ENCODE data around the gene TWNK.

TWNK gene

DNA sequence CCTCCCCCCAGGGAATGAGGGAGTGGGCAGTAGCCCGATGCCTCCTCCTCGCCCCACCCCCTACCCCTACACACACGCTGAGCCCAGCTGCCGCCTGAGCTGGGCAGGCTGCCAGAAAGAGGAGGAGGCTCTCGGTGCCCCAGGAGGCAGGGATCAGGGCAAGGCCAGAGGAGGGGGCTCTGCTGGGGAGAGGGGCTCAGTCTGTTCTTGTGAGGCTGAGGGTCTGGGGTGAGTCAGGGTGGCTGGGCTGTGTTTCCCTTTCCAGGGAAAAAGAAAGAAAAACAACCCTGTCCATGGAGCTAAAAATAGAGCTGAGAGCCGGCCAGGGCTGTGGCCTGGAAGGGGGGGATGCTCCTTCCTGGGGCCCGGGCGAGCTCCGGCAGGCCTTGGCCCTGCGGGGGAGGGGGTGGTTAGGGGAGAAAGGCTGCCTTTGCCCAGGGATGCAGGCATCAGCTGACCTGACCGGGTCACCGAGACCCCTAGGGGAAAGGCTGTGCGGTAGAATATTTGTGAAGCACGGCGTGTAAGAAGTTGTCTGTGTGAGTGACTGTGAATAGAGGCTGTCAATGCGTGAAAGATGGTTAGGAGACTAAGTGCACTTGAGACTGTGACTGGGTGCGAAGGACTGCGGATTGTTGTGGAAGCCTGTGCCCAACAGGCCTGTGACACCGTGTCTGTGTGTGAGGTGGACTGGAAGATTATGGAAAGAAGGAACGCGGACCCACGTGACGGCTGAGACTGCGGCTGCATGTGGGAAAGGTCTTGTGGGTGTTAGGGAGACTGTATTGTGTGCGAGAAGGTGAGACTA, 11.0 kb downstream of the TWNK start:
- H3K4me3 ChIP-seq: peak overlapping the region; percentile 73 to 79
- H3K4me1 ChIP-seq: peaks cover 0 to 45% (median 37%) of the 10 kb centered on the region in 4 donors
- peaks cover 9 to 17% (median 10%) of the 10 kb centered on the region in 3 donors for H3K36me3 ChIP-seq
- H3K9me3 ChIP-seq: no peaks in the 10 kb centered on the region
- H3K27me3 ChIP-seq: no peaks in the 10 kb centered on the region
- peak; percentile 88 to 94 for DNase-seq
- TF ChIP-seq, protein P1, sequence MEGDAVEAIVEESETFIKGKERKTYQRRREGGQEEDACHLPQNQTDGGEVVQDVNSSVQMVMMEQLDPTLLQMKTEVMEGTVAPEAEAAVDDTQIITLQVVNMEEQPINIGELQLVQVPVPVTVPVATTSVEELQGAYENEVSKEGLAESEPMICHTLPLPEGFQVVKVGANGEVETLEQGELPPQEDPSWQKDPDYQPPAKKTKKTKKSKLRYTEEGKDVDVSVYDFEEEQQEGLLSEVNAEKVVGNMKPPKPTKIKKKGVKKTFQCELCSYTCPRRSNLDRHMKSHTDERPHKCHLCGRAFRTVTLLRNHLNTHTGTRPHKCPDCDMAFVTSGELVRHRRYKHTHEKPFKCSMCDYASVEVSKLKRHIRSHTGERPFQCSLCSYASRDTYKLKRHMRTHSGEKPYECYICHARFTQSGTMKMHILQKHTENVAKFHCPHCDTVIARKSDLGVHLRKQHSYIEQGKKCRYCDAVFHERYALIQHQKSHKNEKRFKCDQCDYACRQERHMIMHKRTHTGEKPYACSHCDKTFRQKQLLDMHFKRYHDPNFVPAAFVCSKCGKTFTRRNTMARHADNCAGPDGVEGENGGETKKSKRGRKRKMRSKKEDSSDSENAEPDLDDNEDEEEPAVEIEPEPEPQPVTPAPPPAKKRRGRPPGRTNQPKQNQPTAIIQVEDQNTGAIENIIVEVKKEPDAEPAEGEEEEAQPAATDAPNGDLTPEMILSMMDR (IDR thresholded peaks at IDR 0.05): no peak
- peak overlapping the region; percentile 99 to 100 for H3K27ac ChIP-seq
- intact Hi-C loops (cut with DNase I; ENCODE audit: low total_unique reads): no loop called here

DNA sequence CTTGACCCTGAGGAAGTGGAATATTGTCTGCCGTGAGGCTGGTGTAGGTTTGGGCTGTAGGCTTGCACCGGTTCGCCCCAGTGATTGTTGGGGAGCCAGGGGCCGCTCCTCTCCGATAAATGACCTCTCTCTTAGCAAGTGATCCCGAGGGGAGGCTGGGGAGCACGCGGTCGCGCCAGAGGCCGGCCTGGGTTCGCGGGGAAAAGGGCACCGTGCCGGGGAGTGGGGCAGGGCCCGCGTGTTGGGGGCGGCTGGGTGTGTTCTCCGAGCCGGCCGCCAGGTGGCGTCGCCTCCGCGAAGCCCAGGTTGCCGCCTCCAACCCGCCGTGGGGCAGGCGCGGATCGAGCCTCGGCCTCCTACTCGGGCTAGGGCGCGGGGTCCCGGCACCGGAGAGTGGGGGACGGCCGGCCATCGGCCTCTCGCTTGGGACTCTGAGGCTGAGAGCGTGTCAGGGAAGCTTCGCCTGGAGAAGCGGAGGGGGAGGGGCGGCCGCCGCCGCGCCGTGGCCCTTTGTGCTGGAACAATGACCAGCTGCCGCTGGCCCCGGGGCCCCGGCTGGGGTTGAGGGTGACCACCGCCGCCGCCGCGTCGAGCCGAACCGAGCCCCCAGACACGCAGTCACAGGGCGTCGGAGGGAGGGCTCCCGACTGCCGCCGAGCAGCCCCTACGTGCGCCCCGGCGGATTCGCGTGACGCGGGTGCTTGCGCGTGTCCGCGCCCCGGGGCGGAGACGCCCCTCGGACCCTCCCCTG, 11.8 kb downstream of the TWNK start:
- Histone ChIP-seq H3K4me3 (peak overlapping the region; percentile 73 to 79), H3K36me3 (peaks cover 14 to 18% (median 17%) of the 10 kb centered on the region in 3 donors), H3K27ac (peak overlapping the region; percentile 99 to 100), H3K27me3 (no peaks in the 10 kb centered on the region), H3K4me1 (peaks cover 0 to 53% (median 42%) of the 10 kb centered on the region in 4 donors), H3K9me3 (no peaks in the 10 kb centered on the region)
- intact Hi-C loops (cut with DNase I; ENCODE audit: low total_unique reads): no loop called here
- DNase-seq: peak; percentile 78 to 91
- TF ChIP-seq, protein P1 (IDR thresholded peaks at IDR 0.05): peak; percentile 95 to 99

DNA sequence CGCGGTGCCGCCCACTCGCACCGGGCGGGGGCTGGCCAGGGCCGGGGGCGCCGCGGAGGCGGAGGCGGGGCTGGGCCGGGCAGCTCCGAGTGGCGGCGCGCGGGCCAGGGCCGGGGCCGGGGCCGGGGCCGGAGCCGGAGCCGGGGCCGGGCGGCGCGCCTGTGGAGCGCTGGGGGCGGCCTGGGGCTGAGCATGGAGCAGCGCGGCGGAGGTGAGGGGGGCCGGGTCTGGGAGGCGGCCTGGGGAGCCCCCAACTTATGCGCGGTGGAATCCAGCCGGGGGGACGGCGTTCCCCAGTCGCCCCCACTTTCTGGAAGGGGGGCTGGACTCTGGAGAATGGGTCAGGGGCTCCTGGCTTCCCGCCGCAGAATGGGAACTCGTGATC, 12.4 kb downstream of the TWNK start, which contains the start of gene LZTS2:
Gene LZTS2 (plus strand): TSS at position 67 of the 385 bp plus-strand sequence. CDS start 2,731 bp downstream, outside the sequence.
- peak within 1 kb of the TSS; percentile 99 to 100 for H3K27ac ChIP-seq
- peaks cover 14 to 24% (median 22%) of the 10 kb centered on the region in 3 donors for H3K36me3 ChIP-seq
- intact Hi-C loops (cut with DNase I; ENCODE audit: low total_unique reads): no loop called here
- H3K27me3 ChIP-seq: no peaks in the 10 kb centered on the region
- TF ChIP-seq, protein P1 (IDR thresholded peaks at IDR 0.05): no peak
- H3K4me1 ChIP-seq: peaks cover 0 to 56% (median 42%) of the 10 kb centered on the region in 4 donors
- H3K4me3 ChIP-seq: peak within 1 kb of the TSS; percentile 73 to 79
- peak in 1 of 2 donors; percentile 75 for DNase-seq
- no peaks in the 10 kb centered on the region for H3K9me3 ChIP-seq

- Histone ChIP-seq H3K9me3 (no peaks in the 10 kb centered on the region), H3K4me1 (peaks cover 0 to 56% (median 42%) of the 10 kb centered on the region in 4 donors), H3K36me3 (peaks cover 20 to 30% (median 28%) of the 10 kb centered on the region in 3 donors), H3K4me3 (peak overlapping the region; percentile 73 to 79), H3K27ac (peak overlapping the region; percentile 99 to 100), H3K27me3 (no peaks in the 10 kb centered on the region)
- intact Hi-C loops (cut with DNase I; ENCODE audit: low total_unique reads): no loop called here
- TF ChIP-seq, protein P1 (IDR thresholded peaks at IDR 0.05): no peak
- no peak for DNase-seq
These were observed 13.0 kb downstream of the TWNK start for GRCh38 chr10:101000127-101000914.
